Sigmoid colon (tissue), 4 donors: ENCODE data around the gene TMEM184C.

Experiments used
- CTCF ChIP-seq, 4 experiments: fragments of 450-650 bp in 3 of 4; fragments of 200-600 bp in 1 of 4; IDR thresholded peaks; one replicate each; pipeline ENCODE4 v1.5.1; 2016 to 2019; ENCODE audit warnings: antibody characterized with exemption in 4 of 4, mild to moderate bottlenecking in 3 of 4, moderate library complexity in 2 of 4
- EP300 ChIP-seq, 4 donors: sonication (generic); formaldehyde crosslinking; IDR thresholded peaks; one replicate each; pipeline ENCODE4 v1.6.1; 2017; ENCODE audit warnings: antibody characterized with exemption in 4 of 4
- POLR2A ChIP-seq, 2 donors: fragments of 450-650 bp; IDR thresholded peaks; one replicate each; pipeline ENCODE4 v1.6.1; 2016; ENCODE audit warnings: antibody characterized with exemption in 2 of 2, mild to moderate bottlenecking in 2 of 2, moderate library complexity in 2 of 2
- POLR2AphosphoS5 ChIP-seq, 4 donors: sonication (generic); formaldehyde crosslinking; IDR thresholded peaks; one replicate each; pipeline ENCODE4 v1.6.1; 2017; ENCODE audit warnings: antibody characterized with exemption in 4 of 4

DNA sequence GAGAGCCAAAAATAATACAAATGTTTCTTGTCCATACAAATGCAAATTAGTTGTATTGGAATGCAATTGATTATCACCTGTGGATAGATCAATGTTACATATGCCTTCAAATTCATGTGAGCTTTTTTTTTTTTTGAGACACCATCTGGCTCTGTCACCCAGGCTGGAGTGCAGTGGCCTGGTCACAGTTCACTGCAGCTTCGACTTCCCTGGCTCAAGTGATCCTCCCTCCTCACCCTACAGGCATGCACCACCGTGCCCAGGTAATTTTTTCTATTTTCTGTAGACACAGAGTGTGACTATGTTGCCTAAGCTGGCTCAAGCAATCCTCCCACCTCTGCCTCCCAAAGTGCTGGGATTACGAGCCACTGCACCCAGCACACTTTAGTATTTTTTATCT is 38.6 kb upstream of the TMEM184C start:
- TF ChIP-seq CTCF (IDR thresholded peaks at IDR 0.05), result no peak
- TF ChIP-seq POLR2A (IDR thresholded peaks at IDR 0.05), result no peak
- no peak for TF ChIP-seq POLR2AphosphoS5 (IDR thresholded peaks at IDR 0.05)
- no peak for TF ChIP-seq EP300 (IDR thresholded peaks at IDR 0.05)
